K562 (cell line): ENCODE measurements around the gene WT1.

Source experiments
- IRF1 ChIP-seq: sonication (generic); formaldehyde crosslinking; IDR thresholded peaks from 2 replicates; pipeline ENCODE4 v1.8.0; 2022; ENCODE audit warnings: missing genetic modification reagents, mild to moderate bottlenecking, borderline replicate concordance
- TF ChIP-seq, protein P1 (sequence below), 3 experiments: IDR thresholded peaks in 2 of 3; conservative IDR thresholded peaks in 1 of 3; 2 replicates each; pipeline ENCODE4 v1.5.1; 2011 to 2012; ENCODE audit warnings: low read length in 3 of 3, mild to moderate bottlenecking in 3 of 3, control low read depth in 2 of 3, improper control_type of control experiment in 1 of 3, inconsistent platforms in 1 of 3, low read depth in 1 of 3, mixed read lengths in 1 of 3, moderate library complexity in 1 of 3; ENCODE audit not compliant: insufficient read depth in 2 of 3

DNA sequence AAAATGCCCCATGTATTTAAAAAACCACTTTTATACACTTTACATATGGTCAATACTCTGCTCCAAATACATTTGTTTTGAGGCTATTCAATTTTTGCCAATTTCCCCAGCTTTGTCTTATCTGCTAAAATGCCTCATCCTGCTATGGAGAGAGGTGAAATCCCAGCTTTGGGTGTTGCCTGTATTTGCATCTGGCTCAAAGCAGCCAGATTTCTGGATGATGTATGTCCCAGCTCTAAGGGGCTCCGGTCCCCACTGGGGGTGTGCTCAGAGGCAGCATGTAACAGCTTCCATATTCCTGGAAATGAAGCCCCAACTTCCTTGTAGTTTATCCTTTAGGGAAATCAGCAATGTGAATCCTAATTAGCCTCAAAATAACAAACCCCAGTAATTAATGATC, 59.5 kb downstream of the WT1 start:
- TF ChIP-seq IRF1 (CRISPR knock-in tag): no peak
- TF ChIP-seq, protein P1, sequence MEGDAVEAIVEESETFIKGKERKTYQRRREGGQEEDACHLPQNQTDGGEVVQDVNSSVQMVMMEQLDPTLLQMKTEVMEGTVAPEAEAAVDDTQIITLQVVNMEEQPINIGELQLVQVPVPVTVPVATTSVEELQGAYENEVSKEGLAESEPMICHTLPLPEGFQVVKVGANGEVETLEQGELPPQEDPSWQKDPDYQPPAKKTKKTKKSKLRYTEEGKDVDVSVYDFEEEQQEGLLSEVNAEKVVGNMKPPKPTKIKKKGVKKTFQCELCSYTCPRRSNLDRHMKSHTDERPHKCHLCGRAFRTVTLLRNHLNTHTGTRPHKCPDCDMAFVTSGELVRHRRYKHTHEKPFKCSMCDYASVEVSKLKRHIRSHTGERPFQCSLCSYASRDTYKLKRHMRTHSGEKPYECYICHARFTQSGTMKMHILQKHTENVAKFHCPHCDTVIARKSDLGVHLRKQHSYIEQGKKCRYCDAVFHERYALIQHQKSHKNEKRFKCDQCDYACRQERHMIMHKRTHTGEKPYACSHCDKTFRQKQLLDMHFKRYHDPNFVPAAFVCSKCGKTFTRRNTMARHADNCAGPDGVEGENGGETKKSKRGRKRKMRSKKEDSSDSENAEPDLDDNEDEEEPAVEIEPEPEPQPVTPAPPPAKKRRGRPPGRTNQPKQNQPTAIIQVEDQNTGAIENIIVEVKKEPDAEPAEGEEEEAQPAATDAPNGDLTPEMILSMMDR (IDR thresholded peaks at IDR 0.05 in 2 of 3, conservative IDR thresholded peaks at IDR 0.05 in 1 of 3; ENCODE audit: insufficient read depth in 2 of 3, low read depth in 1 of 3, low read length in 3 of 3): no peak
